ENCODE results near the gene TTC31.

The TTC31 gene

DNA sequence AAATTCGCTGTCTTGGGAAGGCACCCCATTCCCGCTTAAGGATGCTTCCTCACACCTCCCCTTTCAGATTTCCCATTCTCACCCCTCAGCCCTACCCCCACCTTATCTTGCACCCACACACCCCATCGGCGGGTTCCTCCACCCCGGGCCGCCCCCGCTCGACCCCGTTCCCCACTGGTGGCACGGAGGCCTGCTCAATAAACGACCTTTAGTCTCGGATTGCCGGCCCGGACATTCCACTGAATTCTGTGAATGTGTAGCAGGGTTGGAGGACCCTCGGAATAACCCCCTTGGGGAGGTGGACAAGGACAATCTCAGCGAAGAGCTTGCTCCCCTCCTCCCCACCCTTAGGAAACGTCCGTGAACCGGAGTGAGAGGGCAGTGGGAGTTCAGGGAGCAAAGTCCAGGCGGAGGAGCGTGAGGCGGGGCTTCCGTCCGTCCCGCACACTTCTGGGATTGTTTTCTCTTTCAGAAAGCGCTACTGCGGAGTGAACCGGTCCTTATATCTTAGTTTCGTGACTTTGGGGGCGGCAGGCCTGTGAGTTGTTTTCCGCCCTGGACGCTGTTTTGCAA is 19.4 kb downstream of the TTC31 start:
- Mint-ChIP-seq H3K36me3 (ENCODE audit: low read depth) (peaks cover 30% of the 10 kb centered on the region), H3K27me3 (ENCODE audit: low read depth, poor library complexity) (peaks cover 100% of the 10 kb centered on the region), H3K4me1 (peaks cover 90% of the 10 kb centered on the region), H3K9me3 (no peaks in the 10 kb centered on the region), H3K27ac (peak overlapping the region; percentile 61), H3K4me3 (peak overlapping the region; percentile 89)
- TF ChIP-seq, protein P1, sequence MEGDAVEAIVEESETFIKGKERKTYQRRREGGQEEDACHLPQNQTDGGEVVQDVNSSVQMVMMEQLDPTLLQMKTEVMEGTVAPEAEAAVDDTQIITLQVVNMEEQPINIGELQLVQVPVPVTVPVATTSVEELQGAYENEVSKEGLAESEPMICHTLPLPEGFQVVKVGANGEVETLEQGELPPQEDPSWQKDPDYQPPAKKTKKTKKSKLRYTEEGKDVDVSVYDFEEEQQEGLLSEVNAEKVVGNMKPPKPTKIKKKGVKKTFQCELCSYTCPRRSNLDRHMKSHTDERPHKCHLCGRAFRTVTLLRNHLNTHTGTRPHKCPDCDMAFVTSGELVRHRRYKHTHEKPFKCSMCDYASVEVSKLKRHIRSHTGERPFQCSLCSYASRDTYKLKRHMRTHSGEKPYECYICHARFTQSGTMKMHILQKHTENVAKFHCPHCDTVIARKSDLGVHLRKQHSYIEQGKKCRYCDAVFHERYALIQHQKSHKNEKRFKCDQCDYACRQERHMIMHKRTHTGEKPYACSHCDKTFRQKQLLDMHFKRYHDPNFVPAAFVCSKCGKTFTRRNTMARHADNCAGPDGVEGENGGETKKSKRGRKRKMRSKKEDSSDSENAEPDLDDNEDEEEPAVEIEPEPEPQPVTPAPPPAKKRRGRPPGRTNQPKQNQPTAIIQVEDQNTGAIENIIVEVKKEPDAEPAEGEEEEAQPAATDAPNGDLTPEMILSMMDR (IDR thresholded peaks at IDR 0.05), result no peak
- peak; percentile 45 for DNase-seq

DNA sequence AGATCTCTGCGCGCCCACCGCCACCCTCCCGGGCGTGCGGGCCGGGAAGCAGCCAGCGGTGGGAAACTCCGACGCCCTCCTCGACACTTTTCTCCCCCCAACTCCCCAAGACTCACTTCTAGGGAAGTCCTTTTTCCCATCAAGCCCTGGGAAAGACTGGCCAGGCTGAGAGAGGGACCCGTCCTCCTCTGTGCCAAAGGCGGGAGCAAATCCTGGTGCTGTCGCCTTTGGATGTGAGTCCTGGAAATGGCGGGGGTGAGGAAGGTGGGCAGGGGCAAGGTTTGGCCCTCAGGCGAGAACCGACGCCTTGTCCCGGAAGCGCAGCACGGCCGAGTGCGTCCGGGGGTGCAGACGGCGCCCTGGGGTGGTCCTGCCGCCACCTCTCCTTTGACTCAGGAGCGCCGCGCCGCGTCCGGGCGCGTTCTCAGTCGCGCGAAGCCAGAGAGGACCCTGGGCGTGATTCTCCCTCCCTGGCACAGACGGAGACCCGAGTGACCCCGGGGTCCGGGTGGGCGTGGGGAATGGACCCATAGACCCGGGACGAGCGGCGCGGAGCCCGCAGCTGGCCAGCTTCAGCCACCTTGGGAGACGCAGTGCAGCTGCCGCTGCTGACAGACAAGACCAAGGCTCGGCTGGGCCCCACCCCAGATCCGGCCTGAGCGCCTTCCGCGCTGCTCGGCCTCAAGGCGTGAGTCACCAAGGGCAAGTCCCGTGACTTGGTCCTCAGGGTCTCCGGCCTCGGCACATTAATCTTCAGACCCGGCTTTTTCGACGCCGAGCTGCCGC is 20.0 kb downstream of the TTC31 start:
- H3K9me3 Mint-ChIP-seq, result no peaks in the 10 kb centered on the region
- peak; percentile 64 for DNase-seq
- H3K27ac Mint-ChIP-seq, result no peak overlapping the region
- H3K27me3 Mint-ChIP-seq (ENCODE audit: low read depth, poor library complexity), result peaks cover 100% of the 10 kb centered on the region
- TF ChIP-seq, protein P1 (IDR thresholded peaks at IDR 0.05), result no peak
- H3K36me3 Mint-ChIP-seq (ENCODE audit: low read depth), result peaks cover 30% of the 10 kb centered on the region
- peaks cover 87% of the 10 kb centered on the region for H3K4me1 Mint-ChIP-seq
- H3K4me3 Mint-ChIP-seq, result peak overlapping the region; percentile 89

DNA sequence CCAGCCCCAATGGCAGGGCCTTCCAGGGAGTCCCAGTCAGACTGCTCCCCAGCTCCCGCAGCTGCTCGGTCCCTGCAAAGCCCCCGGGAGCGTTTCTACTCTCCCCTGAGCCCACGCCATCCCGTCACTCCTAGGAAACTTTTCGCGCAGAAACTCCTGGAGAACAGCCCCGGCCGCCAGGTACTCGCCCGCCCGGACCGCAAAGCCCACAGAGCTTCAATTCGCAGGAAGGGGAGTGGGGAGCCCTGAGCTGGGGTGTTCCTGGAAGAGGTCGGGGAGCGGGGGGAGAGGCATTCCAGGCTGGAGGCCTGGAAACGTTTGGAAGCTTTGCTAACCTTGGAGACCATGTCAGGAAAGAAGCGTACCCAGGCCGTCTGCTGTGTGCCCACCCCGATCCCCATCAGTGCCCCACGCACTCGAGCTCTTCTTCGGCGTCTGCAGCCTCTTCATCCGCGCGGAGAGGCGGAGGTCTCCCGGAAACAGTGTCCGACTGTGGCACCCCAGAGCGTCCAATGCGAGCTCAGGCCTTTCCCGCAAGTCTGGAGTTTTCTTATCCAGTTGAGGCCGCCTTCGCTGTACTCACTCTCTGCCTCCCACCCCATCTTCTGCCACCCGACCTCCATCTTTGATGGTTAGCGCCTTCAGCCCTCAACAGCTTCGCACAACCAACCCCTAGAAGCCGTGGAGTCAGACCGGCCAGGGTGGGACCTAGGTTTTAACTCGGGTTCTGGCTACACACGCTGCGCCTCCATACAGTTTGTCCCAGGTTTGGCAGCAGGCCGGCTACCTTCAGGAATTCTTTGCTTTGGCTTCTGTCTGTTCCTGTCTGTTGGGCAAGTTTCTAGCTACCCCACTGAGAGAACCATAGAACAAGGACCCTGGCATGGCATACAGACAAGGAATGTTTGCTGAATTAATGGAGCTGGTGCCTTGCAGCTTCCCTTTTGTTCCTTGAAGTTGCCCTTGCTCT is 20.9 kb downstream of the TTC31 start:
- Mint-ChIP-seq H3K27me3 (ENCODE audit: low read depth, poor library complexity) (peaks cover 100% of the 10 kb centered on the region), H3K9me3 (no peaks in the 10 kb centered on the region), H3K27ac (no peak overlapping the region), H3K4me3 (peak overlapping the region; percentile 89), H3K36me3 (ENCODE audit: low read depth) (peaks cover 30% of the 10 kb centered on the region), H3K4me1 (peaks cover 87% of the 10 kb centered on the region)
- DNase-seq, result peak; percentile 15
- TF ChIP-seq, protein P1 (IDR thresholded peaks at IDR 0.05), result no peak

DNA sequence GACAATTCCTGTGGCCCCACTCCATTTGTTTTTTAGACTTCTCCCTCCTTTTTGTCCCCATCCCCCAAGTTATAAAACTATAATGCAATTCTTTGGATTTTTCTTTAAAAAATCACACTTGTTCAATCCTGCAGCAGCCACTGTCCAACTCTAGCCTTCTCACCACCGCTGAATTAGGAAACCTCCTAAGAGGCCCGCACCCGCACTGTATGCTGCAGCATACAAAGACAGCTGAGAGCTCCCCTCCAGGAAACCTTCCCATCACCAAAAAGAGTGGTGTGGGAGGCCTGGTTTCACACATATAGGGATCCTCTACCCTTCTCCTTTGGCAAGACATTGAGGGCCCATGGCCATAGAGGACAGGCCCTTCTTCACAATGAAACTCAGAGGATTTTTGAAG is 21.7 kb downstream of the TTC31 start:
- TF ChIP-seq, protein P1 (IDR thresholded peaks at IDR 0.05), result no peak
- no peak for DNase-seq
- H3K27ac Mint-ChIP-seq, result no peak overlapping the region
- H3K36me3 Mint-ChIP-seq (ENCODE audit: low read depth), result peaks cover 30% of the 10 kb centered on the region
- peaks cover 83% of the 10 kb centered on the region for H3K4me1 Mint-ChIP-seq
- peak overlapping the region; percentile 89 for H3K4me3 Mint-ChIP-seq
- H3K9me3 Mint-ChIP-seq, result no peaks in the 10 kb centered on the region
- H3K27me3 Mint-ChIP-seq (ENCODE audit: low read depth, poor library complexity), result peaks cover 100% of the 10 kb centered on the region

DNA sequence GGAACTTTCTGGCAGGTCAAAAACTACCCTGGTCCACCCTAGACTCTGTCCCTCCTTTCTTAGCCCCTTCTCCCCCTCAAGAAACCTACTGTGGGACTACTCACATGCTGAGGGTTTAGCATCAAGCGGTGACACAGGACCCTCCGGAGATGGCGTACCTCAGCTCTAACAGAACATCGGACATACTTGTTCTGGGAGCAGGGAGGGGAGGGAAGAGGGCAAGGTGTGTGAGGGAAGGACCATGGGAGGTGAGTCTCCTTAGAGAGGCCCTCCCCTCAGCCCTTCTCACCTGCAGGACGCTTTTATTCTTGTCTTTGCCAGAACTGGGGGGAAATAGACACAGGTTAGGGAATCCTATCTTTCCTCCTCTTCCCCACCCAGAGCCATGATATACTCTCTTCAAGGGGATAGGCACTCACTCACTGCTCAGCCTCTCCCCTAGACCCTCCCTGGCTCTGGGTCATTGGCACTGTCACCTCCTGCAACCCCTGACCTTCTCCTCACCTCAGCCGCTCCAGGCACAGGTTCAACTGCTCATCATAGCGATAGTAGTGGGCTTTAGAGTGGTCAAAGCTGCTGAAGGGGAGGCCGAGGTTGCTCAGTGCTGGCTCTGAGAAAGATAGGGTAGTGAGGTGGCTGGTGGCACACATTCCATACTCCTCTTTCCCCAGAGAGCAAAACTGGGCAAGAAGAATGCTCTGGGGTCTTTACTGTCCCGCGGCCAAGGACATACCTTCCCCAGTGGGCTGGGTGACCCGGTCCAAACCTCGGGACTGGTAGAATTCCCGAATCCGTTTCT is 22.8 kb downstream of the TTC31 start:
- peaks cover 100% of the 10 kb centered on the region for H3K27me3 Mint-ChIP-seq (ENCODE audit: low read depth, poor library complexity)
- peaks cover 73% of the 10 kb centered on the region for H3K4me1 Mint-ChIP-seq
- H3K4me3 Mint-ChIP-seq, result peak overlapping the region; percentile 26
- DNase-seq, result no peak
- TF ChIP-seq, protein P1 (IDR thresholded peaks at IDR 0.05), result no peak
- no peak overlapping the region for H3K27ac Mint-ChIP-seq
- H3K9me3 Mint-ChIP-seq, result no peaks in the 10 kb centered on the region
- H3K36me3 Mint-ChIP-seq (ENCODE audit: low read depth), result peaks cover 30% of the 10 kb centered on the region

Measured in nephron progenitor cell (in vitro differentiated cells).